GM18517 (cell line): ENCODE data around the gene PI3.
"Not testable (repeated sequence)": the region's sequence is repeated elsewhere in the genome, so short reads cannot be mapped to it uniquely, and the experiment has no call there.

Experiments used
- ATAC-seq: cut with Tn5 transposase; IDR thresholded peaks from one replicate; pipeline ENCODE4 v1.9.1; 2021; ENCODE audit warnings: mild to moderate bottlenecking, moderate library complexity; ENCODE audit not compliant: unreplicated experiment

The PI3 gene, protein sequence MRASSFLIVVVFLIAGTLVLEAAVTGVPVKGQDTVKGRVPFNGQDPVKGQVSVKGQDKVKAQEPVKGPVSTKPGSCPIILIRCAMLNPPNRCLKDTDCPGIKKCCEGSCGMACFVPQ

DNA sequence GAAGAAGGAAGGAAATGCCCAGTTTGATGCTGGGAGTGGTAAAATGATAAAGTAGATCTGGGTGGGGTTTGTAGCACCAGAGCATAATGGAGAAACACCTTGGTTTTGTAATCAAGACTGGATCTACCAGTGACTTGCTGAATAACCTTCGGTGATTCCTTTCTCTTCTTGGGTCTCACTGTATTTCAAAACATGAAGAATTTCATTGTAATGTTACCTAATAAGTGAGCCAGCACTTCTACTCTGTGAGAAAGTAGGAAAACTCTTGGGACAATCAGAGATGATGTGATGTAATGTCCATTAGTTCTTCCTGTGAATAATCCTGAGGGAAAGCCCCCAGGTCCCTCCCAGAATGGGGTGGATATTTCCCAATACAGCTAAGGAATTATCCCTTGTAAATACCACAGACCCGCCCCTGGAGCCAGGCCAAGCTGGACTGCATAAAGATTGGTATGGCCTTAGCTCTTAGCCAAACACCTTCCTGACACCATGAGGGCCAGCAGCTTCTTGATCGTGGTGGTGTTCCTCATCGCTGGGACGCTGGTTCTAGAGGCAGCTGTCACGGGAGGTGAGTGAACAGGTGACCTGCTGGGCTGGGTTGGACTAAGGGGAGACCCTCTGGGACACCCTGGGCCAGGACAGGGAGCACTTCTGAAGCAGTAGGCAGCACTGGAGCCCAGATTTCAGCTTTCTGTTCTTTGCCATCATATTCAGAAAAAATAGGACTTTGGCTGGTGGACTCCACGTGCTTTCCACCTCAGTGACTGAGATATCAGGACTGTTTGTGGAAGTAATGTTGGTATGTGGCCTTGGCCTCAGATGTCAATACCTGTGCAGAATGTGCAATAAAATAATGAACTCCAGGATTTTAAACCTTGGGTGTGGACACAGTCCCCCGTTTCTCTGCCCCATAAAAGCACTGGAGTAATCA is at the start of gene PI3:
Gene PI3, plus strand, starts transcription at position 469 of the 931 bp plus-strand sequence. Its CDS starts 21 bp downstream, at position 490.
- no peak for ATAC-seq

DNA sequence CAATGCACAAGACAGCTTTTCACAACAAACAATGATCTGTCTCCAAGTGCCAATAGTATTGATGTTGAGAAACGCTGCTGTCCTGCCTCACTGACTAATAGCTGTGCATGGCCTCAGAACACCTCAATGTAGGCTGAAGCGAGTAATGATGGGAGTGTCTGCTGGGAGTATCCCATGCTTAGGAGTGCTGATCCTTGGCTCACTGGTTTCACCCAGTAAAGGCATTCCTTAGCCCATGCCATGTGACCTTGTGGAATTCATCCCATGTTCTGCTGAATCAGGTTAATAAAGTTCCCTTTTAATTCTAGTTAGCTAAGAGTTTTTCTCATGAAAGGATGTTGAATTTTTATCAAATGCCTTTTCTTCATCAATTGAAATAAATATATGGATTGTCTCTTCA is 46.6 kb upstream of the PI3 start:
- ATAC-seq, result no peak

DNA sequence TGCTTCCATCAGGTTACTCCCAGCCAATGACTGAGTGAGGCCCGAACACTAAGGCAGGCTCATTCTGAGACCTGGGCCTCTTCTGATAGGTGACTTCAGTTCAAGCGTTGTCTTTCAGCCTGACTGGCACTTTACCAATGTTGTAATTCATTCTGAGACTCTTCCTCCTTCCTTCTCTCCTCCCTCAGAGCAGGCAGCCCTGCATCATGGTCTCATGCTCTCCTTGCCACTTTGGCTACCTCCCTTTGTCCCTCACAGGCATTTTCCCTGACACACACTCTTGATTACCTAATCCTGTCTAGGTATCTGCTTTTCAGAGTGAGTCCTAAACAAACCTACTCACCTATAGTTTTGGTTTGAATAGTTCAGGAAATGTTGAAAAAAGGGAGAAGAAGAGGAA is 37.8 kb upstream of the PI3 start:
- no peak for ATAC-seq

DNA sequence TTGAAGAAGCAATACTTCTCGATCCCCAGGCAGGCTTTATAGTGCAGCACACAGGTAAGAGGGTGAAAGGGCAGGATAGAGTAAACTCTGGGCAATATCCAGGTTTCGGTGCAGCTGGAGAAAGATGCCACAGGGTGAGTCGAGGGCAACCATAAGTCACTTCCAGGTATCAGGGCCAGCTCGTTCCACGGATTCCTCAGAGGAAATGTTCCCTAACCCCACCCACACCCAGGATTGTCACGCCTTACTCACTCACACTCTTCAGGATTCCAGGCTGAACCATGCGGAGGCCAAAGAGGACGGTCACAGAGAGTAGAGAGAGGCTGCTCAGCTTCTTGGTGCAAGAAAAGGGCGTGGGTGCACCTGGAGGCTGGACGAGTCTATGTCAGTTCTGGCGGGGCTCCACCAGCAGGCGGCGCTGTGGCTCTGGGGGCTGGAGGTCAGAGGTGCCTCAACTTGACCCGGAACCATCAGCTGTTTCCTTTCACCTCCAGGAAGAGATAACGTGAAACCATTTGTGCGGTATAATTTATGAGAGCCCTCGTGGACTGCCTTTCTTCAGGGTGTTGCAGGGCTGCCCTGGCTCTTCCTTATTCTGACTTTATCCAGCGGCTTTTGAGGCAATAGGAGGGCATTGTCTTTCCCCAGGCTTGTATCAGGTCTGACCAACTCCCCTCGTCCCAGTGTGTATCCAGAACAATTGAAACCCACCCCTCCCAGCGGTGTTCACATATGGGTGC is 36.0 kb upstream of the PI3 start:
- no peak for ATAC-seq

DNA sequence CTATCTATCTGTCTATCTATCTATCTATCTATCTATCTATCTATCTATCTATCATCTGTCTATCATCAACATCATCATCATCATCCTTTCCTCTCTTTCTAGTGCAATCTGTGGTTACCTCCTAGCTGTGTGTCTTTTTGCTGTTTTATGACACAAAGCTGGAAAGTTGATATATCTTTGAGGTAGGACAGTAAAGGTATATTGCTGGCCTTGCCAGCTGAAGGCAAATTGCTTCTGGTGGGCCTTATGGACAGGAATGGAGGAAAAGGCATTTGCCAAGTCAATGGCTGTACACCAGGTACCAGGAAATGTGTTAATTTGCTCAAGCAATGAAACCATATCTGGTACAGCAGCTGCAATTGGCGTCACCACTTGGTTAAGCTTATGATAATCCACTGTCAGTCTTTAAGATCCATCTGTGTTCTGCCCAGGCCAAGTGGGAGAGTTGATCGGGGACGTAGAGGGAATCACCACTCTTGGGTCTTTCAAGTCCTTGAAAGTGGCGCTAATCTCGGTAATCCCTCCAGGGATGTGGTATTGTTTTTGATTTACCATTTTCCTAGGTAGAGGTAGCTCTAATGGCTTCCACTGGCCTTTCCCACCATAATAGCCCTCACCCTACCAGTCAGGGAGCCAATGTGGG is 34.8 kb upstream of the PI3 start:
- ATAC-seq, result not testable (repeated sequence)

DNA sequence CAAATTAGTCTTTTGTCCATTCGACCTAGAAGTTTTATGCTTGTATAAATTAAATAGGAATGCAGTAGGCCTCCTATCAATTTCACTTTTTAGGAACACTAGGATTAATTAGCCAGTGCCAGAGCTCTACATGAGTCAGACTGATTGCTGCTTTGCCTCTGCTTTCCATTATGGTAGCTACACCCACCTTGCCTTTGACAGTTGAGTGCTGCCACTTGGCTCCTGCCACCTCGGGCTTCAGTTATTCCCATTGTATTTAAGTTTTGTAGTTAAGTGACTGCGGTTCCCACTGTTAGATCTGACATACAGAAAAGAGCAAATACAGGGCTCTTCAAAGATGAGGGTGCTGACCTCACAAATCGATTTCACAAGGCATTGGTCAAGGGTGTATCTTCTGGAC is 33.9 kb upstream of the PI3 start:
- no peak for ATAC-seq

DNA sequence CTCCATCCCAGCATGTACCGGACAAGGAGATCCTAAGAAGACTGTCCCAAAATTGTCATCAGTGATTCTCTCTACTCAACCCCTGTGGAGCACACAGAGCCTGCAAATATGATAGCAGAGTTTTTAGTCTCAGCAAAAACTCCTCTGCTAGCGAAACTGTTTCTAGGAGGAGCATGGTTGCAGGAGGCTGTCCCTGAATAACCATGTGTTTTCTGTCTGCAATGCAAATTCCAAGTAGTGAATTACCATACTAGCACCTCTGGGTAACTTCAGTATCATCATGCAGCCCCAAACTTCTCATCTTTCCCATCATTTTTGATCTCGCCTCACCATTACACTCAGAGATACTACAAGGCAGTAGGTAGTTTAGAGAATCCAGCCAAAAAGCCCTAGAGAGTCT is 25.6 kb upstream of the PI3 start:
- no peak for ATAC-seq

DNA sequence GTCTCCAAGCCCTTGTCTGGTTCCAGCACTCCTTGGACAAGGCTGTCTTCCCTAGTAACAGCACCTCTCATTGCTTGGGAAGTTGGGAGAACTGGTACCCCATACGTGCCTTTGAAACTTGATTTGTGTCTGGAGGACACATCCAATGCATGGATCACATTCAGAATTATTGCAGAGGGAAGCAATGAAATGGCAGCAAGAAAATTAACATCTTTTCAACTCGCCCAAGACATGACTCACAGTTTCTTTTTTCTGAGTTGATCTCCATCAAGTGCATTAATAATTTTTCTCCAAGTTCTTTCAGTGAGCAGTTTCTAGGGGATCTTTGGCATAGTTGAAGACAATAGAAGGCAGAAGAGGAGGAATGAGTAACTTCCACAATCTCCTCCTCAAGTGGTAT is 22.3 kb upstream of the PI3 start:
- ATAC-seq, result no peak

DNA sequence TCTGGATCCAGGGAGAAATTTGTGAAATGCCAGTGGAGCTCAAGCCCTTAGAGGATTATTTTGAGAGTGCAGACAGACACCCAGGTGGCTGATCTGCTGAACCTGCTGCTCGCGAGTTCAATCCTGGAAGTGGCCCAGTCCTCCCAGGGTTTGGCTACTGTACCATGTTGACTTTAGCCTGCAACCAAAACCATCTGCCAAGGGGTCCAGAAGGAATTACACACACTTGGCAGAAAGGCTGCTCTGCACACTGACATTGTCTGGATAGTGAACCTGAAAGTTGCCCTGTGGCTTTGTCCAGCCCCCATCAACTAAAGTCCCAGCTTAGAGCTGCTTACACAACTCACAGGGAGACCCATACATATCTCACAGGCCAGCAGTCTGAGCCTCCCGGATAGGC is 21.6 kb upstream of the PI3 start:
- ATAC-seq, result no peak

DNA sequence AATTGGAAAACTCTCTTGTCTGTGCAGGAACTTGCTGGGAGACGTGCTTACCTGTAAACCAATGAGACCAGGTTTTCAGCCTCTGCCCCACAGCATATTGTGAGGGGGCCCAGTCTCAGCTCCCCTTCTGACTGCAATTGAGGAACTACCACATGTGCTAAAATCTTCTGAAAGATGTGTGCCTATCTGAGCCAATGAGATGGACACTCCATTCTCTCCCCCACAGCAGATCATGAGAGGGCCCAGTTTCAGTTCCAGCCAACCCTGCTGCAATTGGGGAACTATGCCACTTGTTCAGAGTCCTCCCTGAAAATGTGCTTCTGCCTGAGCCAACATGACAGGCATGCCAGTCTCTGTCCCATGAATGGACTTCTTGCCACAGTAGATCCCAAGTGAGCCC is 20.9 kb upstream of the PI3 start:
- ATAC-seq, result no peak

DNA sequence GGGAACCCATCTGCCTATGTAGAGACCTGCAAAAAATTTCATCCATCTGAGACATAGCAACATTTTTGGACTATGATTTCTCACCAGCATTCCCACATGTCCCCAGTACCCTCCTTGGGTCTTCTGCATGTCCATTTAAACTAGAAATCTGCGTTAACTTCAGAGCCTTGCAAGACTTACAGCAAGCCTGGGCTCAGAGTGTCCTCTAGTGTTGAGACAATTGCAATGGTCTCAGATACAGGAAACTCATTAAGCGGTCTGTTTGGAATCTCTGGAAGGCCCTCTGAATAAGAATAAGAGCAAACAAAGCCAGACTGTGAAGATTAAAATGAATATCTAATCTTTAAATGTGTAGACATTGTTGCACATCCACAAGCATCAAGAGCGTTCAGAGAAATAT is 20.5 kb upstream of the PI3 start:
- ATAC-seq, result no peak

DNA sequence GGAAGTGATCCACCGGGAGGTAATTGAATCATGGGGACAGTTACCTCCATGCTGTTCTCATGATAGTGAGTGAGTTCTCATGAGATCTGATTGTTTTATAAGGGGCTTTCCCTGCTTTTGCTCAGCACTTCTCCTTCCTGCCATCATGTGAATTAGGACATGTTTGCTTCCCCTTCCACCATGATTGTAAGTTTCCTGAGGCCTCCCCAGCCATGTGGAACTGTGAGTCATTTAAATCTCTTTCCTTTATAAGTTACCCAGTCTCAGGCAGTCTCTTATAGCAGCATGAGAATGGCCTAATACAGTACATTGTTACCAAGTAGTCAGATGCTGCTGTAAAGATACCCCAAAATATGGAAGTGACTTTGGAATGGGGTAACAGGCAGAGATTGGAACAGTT is 19.9 kb upstream of the PI3 start:
- not testable (repeated sequence) for ATAC-seq

DNA sequence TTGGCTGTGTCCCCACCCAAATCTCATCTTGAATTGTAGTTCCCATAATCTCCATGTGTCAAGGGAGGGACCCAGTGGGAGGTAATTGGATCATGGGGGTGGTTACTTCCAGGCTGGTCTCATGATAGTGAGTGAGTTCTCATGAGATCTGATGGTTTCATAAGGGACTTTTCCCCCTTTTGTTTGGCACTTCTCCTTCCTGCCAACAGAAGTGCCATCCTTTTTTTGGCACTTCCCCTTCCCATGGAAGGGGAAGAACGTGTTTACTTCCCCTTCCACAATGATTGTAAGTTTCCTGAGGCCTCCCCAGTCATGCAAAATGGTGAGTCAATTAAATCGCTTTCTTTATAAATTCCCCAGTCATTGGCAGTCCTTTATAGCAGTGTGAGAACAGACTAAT is 18.0 kb upstream of the PI3 start:
- no peak for ATAC-seq

DNA sequence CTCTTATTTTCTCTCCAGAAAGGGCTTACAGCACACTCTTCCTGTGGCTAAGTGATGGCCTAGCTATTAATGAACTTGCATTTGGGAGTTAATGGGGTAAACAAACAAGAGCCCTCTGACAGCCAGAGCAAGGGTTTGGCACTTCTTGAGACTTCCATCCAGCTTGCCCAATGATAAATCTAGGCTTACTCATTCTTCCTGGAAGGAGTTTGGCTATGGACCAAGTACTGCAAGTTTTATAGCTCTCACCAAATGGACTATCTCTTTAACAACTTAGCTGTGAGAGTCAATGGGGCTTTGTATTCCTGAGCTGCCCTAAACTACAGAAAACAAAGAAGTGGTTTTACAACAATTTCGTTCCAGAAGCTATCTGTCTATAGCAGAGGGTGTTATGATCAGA is 16.7 kb upstream of the PI3 start:
- no peak for ATAC-seq

DNA sequence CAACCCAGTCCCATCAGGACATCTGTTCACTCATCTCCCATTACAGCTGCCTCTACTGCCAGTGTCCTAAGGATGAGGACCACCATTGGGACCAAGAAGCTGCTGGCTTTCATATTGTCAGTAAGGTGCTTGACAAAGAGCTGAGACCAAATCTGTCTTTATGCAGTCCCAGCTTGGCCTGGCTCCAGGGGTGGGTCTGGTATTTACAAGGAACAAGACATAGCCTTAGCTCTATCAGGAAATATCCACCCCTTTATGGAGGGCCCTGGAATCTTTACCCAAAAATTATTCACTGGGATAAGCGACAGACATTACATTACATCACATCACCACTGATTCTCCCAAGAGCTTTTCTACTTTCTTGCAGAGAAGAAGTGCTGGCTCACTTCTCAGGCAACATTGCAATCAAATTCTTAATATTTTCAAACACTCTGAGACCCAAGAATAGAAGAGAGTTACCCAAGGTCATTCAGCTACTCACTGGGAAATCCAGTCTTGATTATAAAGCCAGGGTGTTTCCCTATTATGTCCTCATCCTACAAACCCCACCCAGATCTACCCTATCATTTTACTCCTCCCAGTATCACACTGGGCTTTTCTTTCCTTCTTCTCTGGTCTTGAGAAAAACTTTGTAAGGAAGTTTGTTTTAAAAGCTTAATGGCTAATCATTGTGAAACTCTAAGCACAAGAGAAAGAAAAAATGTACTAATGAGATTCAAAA is 11.5 kb upstream of the PI3 start:
- ATAC-seq, result no peak

DNA sequence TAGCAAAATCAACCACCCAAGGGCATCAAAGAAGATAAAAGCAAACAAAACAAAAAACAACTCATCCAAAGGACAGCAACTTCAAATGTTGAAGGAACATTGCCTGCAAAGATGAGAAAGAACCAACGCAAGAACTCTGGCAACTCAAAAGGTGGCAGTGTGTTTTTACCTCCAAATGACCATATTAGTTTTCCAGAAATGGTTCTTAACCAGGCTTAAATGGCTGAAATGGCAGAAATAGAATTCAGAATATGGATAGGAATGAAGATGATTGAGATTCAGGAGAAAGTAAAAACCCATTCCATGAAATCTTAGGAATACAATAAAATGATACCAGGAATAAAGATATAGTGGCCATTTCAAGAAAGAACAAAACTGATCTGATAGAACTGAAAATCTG is 9.8 kb upstream of the PI3 start:
- no peak for ATAC-seq

DNA sequence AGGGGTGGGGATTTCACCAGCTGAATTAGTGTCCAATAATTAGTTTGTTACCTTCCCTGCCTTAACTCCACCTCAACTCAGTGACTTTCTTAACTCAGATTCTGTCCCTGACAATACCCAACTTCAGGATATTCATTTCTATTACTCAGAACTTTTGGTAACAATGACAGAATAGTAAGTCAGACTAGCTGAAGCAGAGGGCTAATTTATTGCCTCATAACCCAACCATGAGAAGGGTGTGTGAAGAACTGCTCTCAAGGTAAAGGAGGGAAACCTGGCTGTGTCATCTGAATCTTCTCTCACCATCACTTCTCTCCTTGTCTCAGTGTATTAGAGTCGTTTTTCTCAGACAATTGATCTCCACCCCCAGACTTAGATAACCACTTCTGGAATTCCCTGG is 1.2 kb upstream of the PI3 start:
- no peak for ATAC-seq

DNA sequence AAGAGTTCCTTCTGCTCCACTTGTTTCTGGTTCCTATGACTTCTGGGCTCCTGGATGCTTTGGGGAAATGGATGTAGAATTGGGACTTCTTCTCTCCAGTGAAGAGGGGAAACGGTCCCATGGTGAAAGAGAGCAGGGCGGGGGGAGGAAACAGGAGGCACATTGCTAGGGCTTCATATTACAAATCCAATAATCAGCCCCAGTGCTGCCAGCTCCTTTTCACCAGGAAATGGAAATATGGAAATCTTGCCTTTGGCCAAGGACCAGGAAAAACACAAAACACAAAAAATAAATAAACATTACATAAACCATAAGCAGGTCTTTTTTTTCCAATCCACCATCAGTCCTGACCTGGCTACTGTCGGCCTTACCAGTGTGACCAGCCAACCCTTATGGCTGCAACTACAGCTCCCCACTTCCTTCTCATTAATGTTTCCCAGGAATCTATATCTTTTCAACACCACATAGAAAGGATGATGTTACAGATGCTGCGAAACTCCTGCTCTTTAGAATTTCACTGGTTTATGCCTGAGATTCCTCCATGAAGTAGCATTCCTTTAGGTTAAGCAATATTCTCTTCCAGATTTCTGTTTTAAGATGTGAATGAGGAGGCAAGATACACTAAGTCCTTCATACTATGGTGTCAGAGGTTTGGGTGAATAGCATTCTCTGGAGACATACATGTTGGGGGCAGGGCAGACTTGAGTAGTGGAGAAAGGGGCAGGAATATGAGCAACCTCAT is 2.0 kb downstream of the PI3 start:
- no peak for ATAC-seq

DNA sequence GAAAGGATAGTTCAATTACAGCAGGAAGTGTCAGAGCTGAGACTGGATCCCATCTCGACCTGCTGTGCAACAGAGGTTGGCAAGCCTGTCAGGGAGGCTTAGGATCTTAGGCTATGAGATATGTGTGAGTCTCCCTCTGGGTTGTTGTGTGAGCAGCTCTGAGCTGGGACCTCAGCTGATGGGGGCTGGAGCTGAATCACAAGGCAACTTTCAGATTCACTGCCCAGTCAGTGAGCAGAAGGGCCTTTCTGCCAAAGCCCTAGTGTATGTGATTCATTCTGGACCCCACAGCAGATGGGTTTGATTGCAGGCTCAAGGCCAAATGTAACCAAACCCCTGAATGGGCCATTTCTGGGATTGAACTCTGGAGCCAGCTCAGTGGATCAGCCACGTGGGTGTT is 4.5 kb downstream of the PI3 start:
- ATAC-seq, result no peak

DNA sequence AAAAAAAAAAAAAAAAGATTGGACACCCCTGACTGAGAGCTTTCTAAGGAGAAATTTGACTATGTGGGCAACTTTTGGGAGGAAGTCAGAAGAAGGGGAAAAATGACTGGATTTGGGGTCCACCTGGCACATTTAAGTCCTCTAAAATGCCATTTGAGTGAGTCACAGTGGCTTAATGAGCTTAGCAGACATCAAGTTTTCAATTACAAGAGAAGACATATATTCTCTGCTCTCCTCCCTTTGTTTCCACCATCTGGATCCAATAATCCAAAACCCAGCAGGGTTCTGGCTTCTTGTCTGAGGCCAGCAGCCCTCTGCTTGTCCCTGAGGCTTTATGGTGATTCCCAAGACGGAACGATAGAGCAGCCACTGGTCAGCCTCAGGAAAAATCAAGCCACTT is 6.9 kb downstream of the PI3 start:
- no peak for ATAC-seq
